T-helper 1 cell (primary cell): ENCODE measurements around the gene RXRG.

Source experiments
- DNase-seq, 5 donors: peaks; one replicate each; pipeline ENCODE4 v3.0.0-alpha.2; 2012 to 2020

The RXRG gene

DNA sequence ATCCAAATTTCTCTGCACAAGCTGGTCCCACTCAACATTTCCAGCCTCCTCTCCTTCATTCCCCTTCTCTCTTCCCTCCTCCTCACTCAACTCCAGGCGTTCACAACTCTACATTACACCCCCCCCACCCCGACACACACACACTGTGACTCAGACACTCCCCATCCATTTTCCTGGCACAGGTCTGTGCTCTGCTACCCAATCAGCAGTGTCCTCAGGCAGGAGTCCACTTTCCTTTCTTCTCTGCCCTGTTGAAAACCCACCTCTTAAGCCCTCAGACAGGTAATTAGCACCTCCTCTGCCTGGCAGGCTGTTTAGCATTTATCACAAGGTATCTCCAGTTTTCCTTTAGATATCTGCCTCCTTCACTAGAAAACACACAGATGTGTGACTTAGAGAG is 79.6 kb downstream of the RXRG start:
- no peak for DNase-seq

GRCh38 chr1:165364568-165365133 is 80.3 kb downstream of the RXRG start:
- no peak for DNase-seq

GRCh38 chr1:165356876-165357275 is 88.0 kb downstream of the RXRG start:
- no peak for DNase-seq

DNA sequence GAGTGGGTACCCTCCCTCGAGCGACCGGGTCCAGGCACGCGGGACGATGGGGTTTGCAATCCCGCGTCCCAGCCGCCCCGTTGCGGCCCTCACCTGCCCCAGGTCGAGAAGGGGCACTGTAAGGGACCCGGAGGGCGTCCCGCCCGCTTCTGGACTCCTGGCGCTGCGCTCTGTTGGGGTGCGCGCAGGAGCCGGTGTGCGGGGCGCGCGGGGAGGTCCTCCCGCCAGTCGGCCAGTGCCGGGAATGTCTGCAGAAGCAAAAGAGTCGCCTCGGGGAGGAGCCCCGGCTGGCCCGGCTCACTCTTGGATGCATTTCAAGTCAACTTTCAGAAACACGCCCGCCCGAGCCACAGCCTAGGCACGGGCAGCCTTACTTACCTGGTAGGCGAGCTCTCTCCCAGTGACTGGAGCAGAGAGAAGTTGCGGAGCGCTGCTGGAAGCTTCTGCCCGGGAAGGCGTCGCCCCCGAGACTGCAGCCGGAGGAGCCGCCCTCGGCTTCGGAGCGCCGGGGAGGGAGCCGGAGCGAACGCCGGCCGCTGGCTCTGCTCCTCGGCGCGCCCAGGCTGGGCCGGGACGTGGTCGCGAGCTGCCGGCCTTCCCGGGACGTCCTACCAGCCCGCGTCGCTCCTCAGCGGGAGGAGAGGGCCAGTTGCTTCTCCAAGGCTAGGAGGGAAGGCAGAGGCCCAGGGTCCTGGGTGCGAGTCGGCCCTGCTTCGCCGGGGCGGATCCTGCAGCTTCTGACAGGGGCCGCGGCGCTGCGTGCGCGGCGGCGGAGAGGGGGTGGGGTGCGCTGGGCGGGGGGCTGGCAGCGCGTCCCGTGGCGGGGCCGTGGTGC is 88.7 kb downstream of the RXRG start, which contains the start of gene LMX1A:
Gene LMX1A, minus strand, starts transcription at position 739 of the 835 bp plus-strand sequence. CDS start 1,156 bp downstream, outside the sequence.
- no peak for DNase-seq

DNA sequence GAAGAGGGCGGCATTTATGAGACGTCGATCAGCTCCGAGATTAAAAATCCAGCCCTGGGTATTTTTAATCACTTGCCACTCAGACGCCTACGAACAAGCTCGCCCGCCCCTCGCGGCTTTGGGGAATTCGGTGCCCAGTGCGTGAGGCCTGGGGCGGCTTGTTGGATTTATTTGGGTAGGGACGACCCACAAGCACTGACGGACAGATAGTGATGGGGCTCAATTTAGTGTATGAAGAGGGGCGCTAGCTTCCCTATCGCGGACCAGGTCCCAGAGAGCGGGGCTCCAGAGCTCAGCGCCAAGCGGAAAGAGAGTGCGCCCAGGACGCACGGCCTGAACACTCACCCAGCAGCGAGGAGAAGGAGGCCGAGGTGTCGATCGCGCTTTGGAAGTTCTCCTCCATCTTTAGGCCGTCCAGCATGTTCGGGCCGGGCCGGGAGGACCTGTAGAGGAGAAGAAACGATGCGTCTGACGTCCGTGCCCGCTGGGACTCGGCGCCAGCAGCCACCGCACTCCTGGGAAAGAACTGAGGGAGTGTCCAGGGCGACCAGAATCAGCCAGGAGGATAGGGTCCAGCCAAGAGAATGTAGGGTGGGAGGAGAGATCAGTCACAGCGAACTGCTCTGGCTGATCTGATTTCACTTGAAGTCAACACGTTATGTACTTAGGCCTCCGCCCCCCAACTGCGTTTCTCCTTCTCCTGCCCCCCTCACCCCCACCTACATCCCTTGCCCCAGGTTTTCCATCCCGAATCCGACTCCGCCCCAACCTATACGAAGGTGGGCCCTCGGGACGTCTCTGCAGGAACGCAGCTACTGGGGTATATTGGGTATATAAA is 89.6 kb downstream of the RXRG start:
- no peak for DNase-seq

- DNase-seq, result no peak
Measured at GRCh38 chr1:165354739-165355138, 90.2 kb downstream of the RXRG start.

GRCh38 chr1:165353731-165354671 is 90.9 kb downstream of the RXRG start:
- DNase-seq, result no peak

GRCh38 chr1:165352442-165353293 is 92.3 kb downstream of the RXRG start:
- no peak for DNase-seq

DNA sequence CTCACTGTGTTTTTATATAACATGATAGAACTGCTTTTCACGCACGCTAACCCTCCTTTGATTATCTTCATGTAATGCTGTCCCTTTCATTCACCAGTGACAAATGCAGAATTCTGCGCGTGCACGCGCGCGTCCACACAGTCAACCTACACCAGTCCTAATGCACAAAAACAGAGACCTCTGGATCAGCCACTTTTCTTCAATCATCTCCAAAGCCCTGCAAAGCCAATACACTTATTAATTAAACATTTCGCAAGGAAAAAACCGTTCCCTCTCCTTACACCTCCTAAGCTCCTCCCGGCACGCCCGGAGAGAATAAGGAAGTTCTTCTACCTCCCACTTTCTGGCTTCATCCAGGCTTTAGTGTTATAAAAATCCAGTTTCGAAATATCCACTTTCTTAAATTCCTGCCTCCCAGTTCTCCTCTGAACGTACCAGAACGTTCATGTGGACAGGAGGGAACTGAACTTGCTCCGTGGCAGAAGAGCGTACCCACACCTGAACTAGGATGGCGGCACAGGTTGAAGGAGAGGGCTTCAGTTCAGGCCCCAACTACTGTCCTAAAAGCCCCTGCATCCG is 93.0 kb downstream of the RXRG start:
- DNase-seq, result no peak
